ENCODE results near the gene RABGAP1. TPM values are rescaled to one million over a fixed set of nuclear protein-coding genes. Genes with fewer than 3 reads are reported as not detected.
A peak's percentile ranks its signal among the peaks of the same experiment; 100 is the strongest.

Gene RABGAP1
- polyA plus RNA-seq, 3 donors from 2014 or later = 14.0 to 24.2 (median 14.7) TPM

GRCh38 chr9:122951056-122951455, 10.2 kb downstream of the RABGAP1 start:
- Mint-ChIP-seq H3K27me3 (ENCODE audit: low read depth in 3 of 3) (peaks cover 0 to 3% (median 2%) of the 10 kb centered on the region in 3 donors), H3K4me1 (peaks cover 21 to 32% of the 10 kb centered on the region in 2 donors), H3K9me3 (no peaks in the 10 kb centered on the region), H3K27ac (no peak overlapping the region), H3K4me3 (no peak overlapping the region), H3K36me3 (no peaks in the 10 kb centered on the region)
- DNase-seq = no peak

- DNase-seq = no peak
- no peak overlapping the region for H3K27ac Mint-ChIP-seq
- H3K36me3 Mint-ChIP-seq = peaks cover 4 to 10% (median 4%) of the 10 kb centered on the region in 3 donors
- no peak overlapping the region for H3K4me3 Mint-ChIP-seq
- no peaks in the 10 kb centered on the region for H3K9me3 Mint-ChIP-seq
- H3K4me1 Mint-ChIP-seq = peaks cover 13 to 17% of the 10 kb centered on the region in 2 donors
- H3K27me3 Mint-ChIP-seq (ENCODE audit: low read depth in 3 of 3) = no peaks in the 10 kb centered on the region
Observed at GRCh38 chr9:122954253-122954691, 13.5 kb downstream of the RABGAP1 start.

- no peak for DNase-seq
- Mint-ChIP-seq H3K27me3 (ENCODE audit: low read depth in 3 of 3) (no peaks in the 10 kb centered on the region), H3K36me3 (peaks cover 15 to 24% (median 16%) of the 10 kb centered on the region in 3 donors)
Observed at GRCh38 chr9:122955961-122956360, 15.1 kb downstream of the RABGAP1 start.

GRCh38 chr9:122961139-122961538, 20.3 kb downstream of the RABGAP1 start:
- Mint-ChIP-seq H3K4me3 (no peak overlapping the region), H3K27ac (no peak overlapping the region), H3K36me3 (peaks cover 16 to 32% (median 20%) of the 10 kb centered on the region in 3 donors), H3K27me3 (ENCODE audit: low read depth in 3 of 3) (no peaks in the 10 kb centered on the region), H3K4me1 (peaks cover 0 to under 1% of the 10 kb centered on the region in 2 donors), H3K9me3 (no peaks in the 10 kb centered on the region)
- no peak for DNase-seq

More at GRCh38 chr9:122955961-122956360, 15.1 kb downstream of the RABGAP1 start:
- Mint-ChIP-seq H3K27ac (no peak overlapping the region), H3K4me1 (peaks cover 8 to 17% of the 10 kb centered on the region in 2 donors), H3K4me3 (no peak overlapping the region), H3K9me3 (no peaks in the 10 kb centered on the region)

GRCh38 chr9:122975196-122975595, 34.4 kb downstream of the RABGAP1 start:
- H3K4me3 Mint-ChIP-seq = no peak overlapping the region
- no peaks in the 10 kb centered on the region for H3K9me3 Mint-ChIP-seq
- H3K36me3 Mint-ChIP-seq = peaks cover 5 to 19% (median 5%) of the 10 kb centered on the region in 3 donors
- no peaks in the 10 kb centered on the region for H3K27me3 Mint-ChIP-seq (ENCODE audit: low read depth in 3 of 3)
- DNase-seq = no peak
- H3K27ac Mint-ChIP-seq = no peak overlapping the region
- H3K4me1 Mint-ChIP-seq = no peaks in the 10 kb centered on the region

- H3K9me3 Mint-ChIP-seq = no peaks in the 10 kb centered on the region
- H3K36me3 Mint-ChIP-seq = peaks cover 0 to 4% (median 0%) of the 10 kb centered on the region in 3 donors
- H3K4me3 Mint-ChIP-seq = no peak overlapping the region
- no peak overlapping the region for H3K27ac Mint-ChIP-seq
- H3K4me1 Mint-ChIP-seq = no peaks in the 10 kb centered on the region
- no peak for DNase-seq
- H3K27me3 Mint-ChIP-seq (ENCODE audit: low read depth in 3 of 3) = no peaks in the 10 kb centered on the region
Observed at GRCh38 chr9:122978601-122979000, 37.8 kb downstream of the RABGAP1 start.

GRCh38 chr9:122986010-122986409, 45.2 kb downstream of the RABGAP1 start:
- peaks cover 7 to 9% of the 10 kb centered on the region in 2 donors for H3K4me1 Mint-ChIP-seq
- no peaks in the 10 kb centered on the region for H3K27me3 Mint-ChIP-seq (ENCODE audit: low read depth in 3 of 3)
- no peak for DNase-seq
- no peaks in the 10 kb centered on the region for H3K9me3 Mint-ChIP-seq
- H3K36me3 Mint-ChIP-seq = peaks cover 4 to 8% (median 5%) of the 10 kb centered on the region in 3 donors
- H3K4me3 Mint-ChIP-seq = no peak overlapping the region
- H3K27ac Mint-ChIP-seq = no peak overlapping the region

GRCh38 chr9:122988141-122988540, 47.3 kb downstream of the RABGAP1 start:
- Mint-ChIP-seq H3K27me3 (ENCODE audit: low read depth in 3 of 3) (no peaks in the 10 kb centered on the region), H3K4me1 (peaks cover 7 to 9% of the 10 kb centered on the region in 2 donors), H3K9me3 (no peaks in the 10 kb centered on the region), H3K4me3 (no peak overlapping the region), H3K27ac (no peak overlapping the region), H3K36me3 (peaks cover 4 to 8% (median 5%) of the 10 kb centered on the region in 3 donors)
- no peak for DNase-seq

- peak in 2 of 3 donors; percentile 2 to 6 for DNase-seq
- H3K27me3 Mint-ChIP-seq (ENCODE audit: low read depth in 3 of 3) = no peaks in the 10 kb centered on the region
- peak overlapping the region in 1 of 5 donors; percentile 2 for H3K4me3 Mint-ChIP-seq
- peaks cover 4 to 8% (median 6%) of the 10 kb centered on the region in 3 donors for H3K36me3 Mint-ChIP-seq
- H3K4me1 Mint-ChIP-seq = peaks cover 7 to 9% of the 10 kb centered on the region in 2 donors
- H3K27ac Mint-ChIP-seq = peak overlapping the region; percentile 7 to 88 (median 44)
- no peaks in the 10 kb centered on the region for H3K9me3 Mint-ChIP-seq
Observed at GRCh38 chr9:122988920-122989621, 48.3 kb downstream of the RABGAP1 start.

- peaks cover 7 to 9% of the 10 kb centered on the region in 2 donors for H3K4me1 Mint-ChIP-seq
- H3K4me3 Mint-ChIP-seq = no peak overlapping the region
- no peaks in the 10 kb centered on the region for H3K9me3 Mint-ChIP-seq
- DNase-seq = peak; percentile 5 to 24 (median 7)
- peaks cover 0 to 5% (median 3%) of the 10 kb centered on the region in 3 donors for H3K36me3 Mint-ChIP-seq
- H3K27ac Mint-ChIP-seq = no peak overlapping the region
- no peaks in the 10 kb centered on the region for H3K27me3 Mint-ChIP-seq (ENCODE audit: low read depth in 3 of 3)
Observed at GRCh38 chr9:122991370-122991830, 50.6 kb downstream of the RABGAP1 start.

GRCh38 chr9:122996586-122996985, 55.8 kb downstream of the RABGAP1 start:
- DNase-seq = no peak

GRCh38 chr9:122998448-122998847, 57.6 kb downstream of the RABGAP1 start:
- no peaks in the 10 kb centered on the region for H3K4me1 Mint-ChIP-seq
- peaks cover 16 to 49% (median 31%) of the 10 kb centered on the region in 3 donors for H3K36me3 Mint-ChIP-seq
- H3K27me3 Mint-ChIP-seq (ENCODE audit: low read depth in 3 of 3) = no peaks in the 10 kb centered on the region
- DNase-seq = no peak
- no peak overlapping the region for H3K4me3 Mint-ChIP-seq
- H3K27ac Mint-ChIP-seq = no peak overlapping the region
- no peaks in the 10 kb centered on the region for H3K9me3 Mint-ChIP-seq

More at GRCh38 chr9:122996586-122996985, 55.8 kb downstream of the RABGAP1 start:
- Mint-ChIP-seq H3K9me3 (no peaks in the 10 kb centered on the region), H3K36me3 (peaks cover 16 to 46% (median 31%) of the 10 kb centered on the region in 3 donors), H3K4me1 (no peaks in the 10 kb centered on the region), H3K27me3 (ENCODE audit: low read depth in 3 of 3) (no peaks in the 10 kb centered on the region), H3K27ac (no peak overlapping the region), H3K4me3 (no peak overlapping the region)

- DNase-seq = no peak
- H3K9me3 Mint-ChIP-seq = no peaks in the 10 kb centered on the region
- H3K4me1 Mint-ChIP-seq = no peaks in the 10 kb centered on the region
- peaks cover 16 to 51% (median 27%) of the 10 kb centered on the region in 3 donors for H3K36me3 Mint-ChIP-seq
- no peaks in the 10 kb centered on the region for H3K27me3 Mint-ChIP-seq (ENCODE audit: low read depth in 3 of 3)
- H3K4me3 Mint-ChIP-seq = no peak overlapping the region
- H3K27ac Mint-ChIP-seq = no peak overlapping the region
Observed at GRCh38 chr9:123000371-123001068, 59.7 kb downstream of the RABGAP1 start.

- Mint-ChIP-seq H3K27ac (no peak overlapping the region), H3K9me3 (no peaks in the 10 kb centered on the region), H3K4me1 (no peaks in the 10 kb centered on the region), H3K36me3 (peaks cover 11 to 42% (median 19%) of the 10 kb centered on the region in 3 donors), H3K4me3 (no peak overlapping the region), H3K27me3 (ENCODE audit: low read depth in 3 of 3) (no peaks in the 10 kb centered on the region)
- no peak for DNase-seq
Observed at GRCh38 chr9:123002754-123003153, 61.9 kb downstream of the RABGAP1 start.

Data from immature natural killer cell (primary cell).